Activated CD8-positive, alpha-beta memory T cell treated with anti-CD3 and anti-CD28 coated beads, Interleukin-2, amount 10 ng/mL, durations not matched to agents 7 days and 5 days (primary cell): ENCODE measurements around the gene INVS. TPM values are rescaled to one million over a fixed set of nuclear protein-coding genes. Genes with fewer than 3 reads are reported as not detected.
"Not testable (repeated sequence)": the region's sequence is repeated elsewhere in the genome, so short reads cannot be mapped to it uniquely, and the experiment has no call there.

Experiments used
- ATAC-seq: fragments of 150-1000 bp; cut with Tn5 transposase; one replicate; pipeline ENCODE4 v1.10.0; 2021; ENCODE audit warnings: moderate library complexity
- CTCF ChIA-PET: fragments of 350-600 bp; sonication (Branson Sonifier 250); formaldehyde crosslinking; loops from one replicate; lab custom pipeline; 2021; ENCODE audit warnings: antibody characterized with exemption; lab: Charles Lee
- DNase-seq: peaks from one replicate; pipeline ENCODE4 v3.0.0-alpha.2; 2020
- H3K27ac Mint-ChIP-seq: one replicate; pipeline ENCODE4 v1.8.0; 2021; ENCODE audit warnings: mild to moderate bottlenecking, mixed read lengths
- H3K27me3 Mint-ChIP-seq: one replicate; pipeline ENCODE4 v1.8.0; 2021; ENCODE audit warnings: mixed read lengths
- H3K36me3 Mint-ChIP-seq: one replicate; pipeline ENCODE4 v1.8.0; 2021; ENCODE audit warnings: mild to moderate bottlenecking, mixed read lengths
- H3K4me1 Mint-ChIP-seq: one replicate; pipeline ENCODE4 v1.8.0; 2021; ENCODE audit warnings: mixed read lengths
- H3K4me3 Mint-ChIP-seq: one replicate; pipeline ENCODE4 v1.8.0; 2021; ENCODE audit warnings: mild to moderate bottlenecking, moderate library complexity, mixed read lengths
- H3K9me3 Mint-ChIP-seq: one replicate; pipeline ENCODE4 v1.8.0; 2022; ENCODE audit warnings: low read depth, mixed read lengths
- total RNA-seq, 2 experiments: library from RNA; stranded (reverse); gene quantifications; one replicate each; pipeline ENCODE4 v1.2.3, GENCODE V29; 2021

Gene INVS
- total RNA-seq, 2 experiments from 2014 or later = 21.3 TPM

GRCh38 chr9:100111235-100111634 lies 12.2 kb downstream of the INVS start:
- no peak overlapping the region for H3K4me3 Mint-ChIP-seq
- no peaks in the 10 kb centered on the region for H3K27me3 Mint-ChIP-seq
- no peak overlapping the region for H3K27ac Mint-ChIP-seq
- ATAC-seq = no peak
- H3K36me3 Mint-ChIP-seq = peaks cover 12% of the 10 kb centered on the region
- DNase-seq = no peak
- CTCF ChIA-PET = no interaction called here
- H3K4me1 Mint-ChIP-seq = peaks cover 2% of the 10 kb centered on the region
- H3K9me3 Mint-ChIP-seq = no peaks in the 10 kb centered on the region

DNA sequence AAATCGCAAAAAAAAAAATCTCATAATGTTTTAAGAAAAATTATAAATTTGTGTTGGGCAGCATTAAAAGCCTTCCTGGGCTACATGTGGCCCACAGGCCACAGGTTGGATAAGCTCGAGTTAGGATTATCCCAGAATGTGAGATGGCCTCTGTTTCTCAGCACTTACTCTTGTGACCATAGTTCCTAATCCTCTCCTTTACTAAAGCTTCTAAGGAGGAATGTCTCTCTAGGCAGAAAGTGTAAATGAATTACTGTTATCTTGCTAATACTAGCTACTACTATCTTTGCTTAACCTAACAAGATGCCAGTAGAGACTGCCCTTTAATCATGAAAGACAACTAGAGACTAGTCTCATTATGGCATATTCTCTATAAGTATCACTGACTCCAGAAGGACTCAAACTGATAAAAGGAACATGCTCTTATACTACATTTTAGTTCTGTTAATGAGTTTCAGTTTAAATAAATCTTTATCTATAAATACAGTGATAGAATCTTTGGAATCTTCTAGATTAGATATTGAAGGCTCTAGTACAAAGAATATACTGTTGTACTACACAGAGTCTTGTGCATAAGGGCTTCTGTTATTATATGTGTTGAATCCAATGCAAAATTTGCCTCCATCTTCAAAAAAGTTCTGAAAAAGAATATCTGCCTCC lies 13.8 kb downstream of the INVS start:
- H3K36me3 Mint-ChIP-seq = peaks cover 12% of the 10 kb centered on the region
- H3K9me3 Mint-ChIP-seq = no peaks in the 10 kb centered on the region
- no peak overlapping the region for H3K4me3 Mint-ChIP-seq
- CTCF ChIA-PET = interaction anchor here (0.6 to 1.4 kb wide), 2 partner anchors 23 to 43 kb away, joined by 3 to 5 read pairs; no protein-coding TSS in a partner anchor
- no peak overlapping the region for H3K27ac Mint-ChIP-seq
- DNase-seq = no peak
- no peak for ATAC-seq
- H3K4me1 Mint-ChIP-seq = peaks cover 2% of the 10 kb centered on the region
- no peaks in the 10 kb centered on the region for H3K27me3 Mint-ChIP-seq

DNA sequence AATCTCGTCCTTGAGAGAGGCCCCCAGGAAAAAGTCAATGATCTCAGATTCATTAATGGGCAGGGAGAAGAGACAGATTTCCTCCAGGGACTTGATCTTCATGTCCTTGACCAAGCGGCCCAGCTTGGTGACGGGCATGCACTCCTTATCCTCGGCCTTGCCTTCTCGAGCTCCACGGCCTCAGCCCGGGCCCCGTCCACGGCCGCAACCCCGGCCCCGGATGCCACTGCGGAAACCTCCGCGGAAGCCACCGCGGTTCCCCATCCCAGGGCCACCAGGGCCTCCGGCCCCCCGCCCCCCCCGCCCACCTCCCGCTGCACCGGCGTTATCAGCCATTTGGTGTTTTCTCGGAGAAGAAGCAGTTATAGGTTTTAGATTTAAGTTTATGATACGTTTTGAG lies 18.3 kb downstream of the INVS start:
- H3K4me3 Mint-ChIP-seq = no peak overlapping the region
- CTCF ChIA-PET = no interaction called here
- no peaks in the 10 kb centered on the region for H3K9me3 Mint-ChIP-seq
- H3K4me1 Mint-ChIP-seq = peaks cover 9% of the 10 kb centered on the region
- peaks cover 19% of the 10 kb centered on the region for H3K36me3 Mint-ChIP-seq
- ATAC-seq (no peak), DNase-seq (no peak)
- no peak overlapping the region for H3K27ac Mint-ChIP-seq
- no peaks in the 10 kb centered on the region for H3K27me3 Mint-ChIP-seq

DNA sequence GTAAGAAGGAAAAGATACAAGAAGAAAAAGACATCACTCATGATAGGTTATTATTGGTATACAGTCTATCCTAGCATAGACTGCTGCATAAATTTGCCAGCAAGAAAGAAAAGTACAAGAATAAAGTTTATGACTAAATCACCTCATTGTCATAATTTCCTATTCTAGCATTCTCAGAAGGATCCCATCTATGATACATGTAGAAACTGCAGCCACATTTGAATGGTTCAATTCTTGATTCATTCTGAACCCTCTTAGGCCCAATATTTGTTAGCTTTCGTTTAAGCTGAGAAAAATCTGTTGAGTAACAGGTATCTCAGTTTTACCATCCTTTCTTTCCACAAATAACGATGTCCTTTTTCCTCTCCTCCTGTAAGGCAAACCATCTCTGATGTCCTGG lies 21.2 kb downstream of the INVS start:
- Mint-ChIP-seq H3K27me3 (no peaks in the 10 kb centered on the region), H3K4me1 (peaks cover 7% of the 10 kb centered on the region), H3K36me3 (peaks cover 15% of the 10 kb centered on the region), H3K27ac (no peak overlapping the region), H3K4me3 (no peak overlapping the region), H3K9me3 (no peaks in the 10 kb centered on the region)
- no peak for DNase-seq
- ATAC-seq = no peak
- CTCF ChIA-PET = no interaction called here

- no peak for ATAC-seq
- Mint-ChIP-seq H3K27me3 (no peaks in the 10 kb centered on the region), H3K4me3 (no peak overlapping the region), H3K36me3 (peaks cover 18% of the 10 kb centered on the region), H3K4me1 (peaks cover 4% of the 10 kb centered on the region), H3K27ac (no peak overlapping the region), H3K9me3 (no peaks in the 10 kb centered on the region)
- DNase-seq = no peak
- CTCF ChIA-PET = no interaction called here
These were observed 26.2 kb downstream of the INVS start for GRCh38 chr9:100125236-100125635.

GRCh38 chr9:100125910-100126309 lies 26.9 kb downstream of the INVS start:
- Mint-ChIP-seq H3K4me1 (no peaks in the 10 kb centered on the region), H3K27ac (no peak overlapping the region), H3K4me3 (no peak overlapping the region), H3K9me3 (no peaks in the 10 kb centered on the region), H3K36me3 (peaks cover 18% of the 10 kb centered on the region), H3K27me3 (no peaks in the 10 kb centered on the region)
- CTCF ChIA-PET = no interaction called here
- ATAC-seq (no peak), DNase-seq (no peak)

DNA sequence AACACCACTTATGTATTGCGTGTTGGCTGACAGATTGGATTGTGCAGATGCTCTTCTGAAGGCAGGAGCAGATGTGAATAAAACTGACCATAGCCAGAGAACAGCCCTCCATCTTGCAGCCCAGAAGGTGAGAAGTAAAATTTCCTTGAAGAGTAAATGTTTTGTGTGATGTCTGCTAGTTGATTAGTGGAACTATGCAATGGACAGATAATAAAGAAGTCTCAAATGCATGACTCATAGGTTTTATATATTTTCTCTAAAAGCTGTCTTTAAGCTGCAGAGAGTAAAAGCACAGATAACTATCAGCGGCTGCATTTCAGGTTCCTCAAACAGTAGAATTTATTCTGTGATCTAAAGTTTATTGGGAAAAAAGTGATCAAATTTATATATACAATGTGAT lies 27.4 kb downstream of the INVS start:
- Mint-ChIP-seq H3K9me3 (no peaks in the 10 kb centered on the region), H3K4me3 (no peak overlapping the region), H3K27me3 (no peaks in the 10 kb centered on the region), H3K4me1 (no peaks in the 10 kb centered on the region), H3K27ac (no peak overlapping the region), H3K36me3 (peaks cover 14% of the 10 kb centered on the region)
- CTCF ChIA-PET = no interaction called here
- DNase-seq (no peak), ATAC-seq (no peak)

GRCh38 chr9:100129772-100130171 lies 30.7 kb downstream of the INVS start:
- H3K9me3 Mint-ChIP-seq = no peaks in the 10 kb centered on the region
- no peak for ATAC-seq
- CTCF ChIA-PET = no interaction called here
- DNase-seq = no peak
- no peaks in the 10 kb centered on the region for H3K27me3 Mint-ChIP-seq
- no peak overlapping the region for H3K4me3 Mint-ChIP-seq
- peaks cover 20% of the 10 kb centered on the region for H3K36me3 Mint-ChIP-seq
- no peaks in the 10 kb centered on the region for H3K4me1 Mint-ChIP-seq
- H3K27ac Mint-ChIP-seq = no peak overlapping the region

GRCh38 chr9:100131216-100131615 lies 32.2 kb downstream of the INVS start:
- Mint-ChIP-seq H3K9me3 (no peaks in the 10 kb centered on the region), H3K4me1 (no peaks in the 10 kb centered on the region), H3K36me3 (peaks cover 18% of the 10 kb centered on the region), H3K27me3 (no peaks in the 10 kb centered on the region), H3K27ac (no peak overlapping the region), H3K4me3 (no peak overlapping the region)
- CTCF ChIA-PET = interaction anchor here (0.7 kb wide), 1 partner anchor 9 kb away, joined by 4 read pairs; no protein-coding TSS in a partner anchor
- ATAC-seq (no peak), DNase-seq (no peak)

DNA sequence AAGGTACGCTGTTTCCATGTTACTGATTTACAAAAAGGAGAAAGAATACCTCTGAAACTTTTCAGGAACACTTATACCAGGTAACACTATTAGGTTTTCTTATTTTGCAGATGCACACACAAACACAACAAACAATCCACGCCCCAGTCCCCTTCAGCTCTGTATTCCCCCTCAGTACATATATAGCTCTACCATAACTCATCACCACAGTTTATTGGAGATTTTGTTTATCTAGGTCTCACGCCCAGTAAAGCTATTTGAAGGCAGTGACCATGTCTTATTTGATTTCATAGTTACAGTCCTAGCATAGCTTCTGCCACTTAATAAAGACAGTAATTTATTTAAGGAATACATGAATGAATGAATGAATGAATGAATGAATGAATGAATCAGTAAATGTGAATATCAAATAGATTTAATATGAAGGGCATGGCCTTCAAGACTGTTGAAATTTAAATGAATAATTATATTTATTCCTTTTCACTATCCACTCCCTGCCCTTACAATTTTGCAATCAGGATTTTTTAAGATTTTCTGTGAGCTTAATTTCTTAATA lies 32.9 kb downstream of the INVS start:
- no peak overlapping the region for H3K27ac Mint-ChIP-seq
- H3K4me1 Mint-ChIP-seq = no peaks in the 10 kb centered on the region
- CTCF ChIA-PET = interaction anchor here (0.7 kb wide), 1 partner anchor 10 kb away, joined by 4 read pairs; no protein-coding TSS in a partner anchor
- H3K4me3 Mint-ChIP-seq = no peak overlapping the region
- no peaks in the 10 kb centered on the region for H3K9me3 Mint-ChIP-seq
- no peaks in the 10 kb centered on the region for H3K27me3 Mint-ChIP-seq
- no peak for ATAC-seq
- peaks cover 16% of the 10 kb centered on the region for H3K36me3 Mint-ChIP-seq
- no peak for DNase-seq

DNA sequence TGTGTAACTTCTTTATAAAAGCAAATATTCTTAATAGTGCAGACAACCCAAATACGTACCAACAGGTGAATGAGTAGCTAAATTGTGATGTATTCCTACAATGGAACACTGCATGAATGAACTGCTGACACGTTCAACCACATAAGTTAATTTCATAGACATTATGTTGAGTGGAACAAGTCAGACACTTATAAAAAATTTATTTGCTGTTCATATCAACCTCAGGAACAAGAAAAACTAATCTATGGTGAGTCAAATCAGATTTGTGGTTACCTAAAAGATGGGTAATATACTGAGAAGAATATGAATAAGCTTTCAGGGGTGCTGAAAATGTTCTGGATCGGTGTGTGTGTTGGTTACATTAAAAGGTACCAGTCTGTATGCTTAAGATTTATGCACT lies 35.7 kb downstream of the INVS start:
- Mint-ChIP-seq H3K4me1 (no peaks in the 10 kb centered on the region), H3K4me3 (no peak overlapping the region), H3K9me3 (no peaks in the 10 kb centered on the region), H3K36me3 (peaks cover 11% of the 10 kb centered on the region), H3K27me3 (no peaks in the 10 kb centered on the region), H3K27ac (no peak overlapping the region)
- CTCF ChIA-PET = no interaction called here
- DNase-seq = no peak
- ATAC-seq = no peak

DNA sequence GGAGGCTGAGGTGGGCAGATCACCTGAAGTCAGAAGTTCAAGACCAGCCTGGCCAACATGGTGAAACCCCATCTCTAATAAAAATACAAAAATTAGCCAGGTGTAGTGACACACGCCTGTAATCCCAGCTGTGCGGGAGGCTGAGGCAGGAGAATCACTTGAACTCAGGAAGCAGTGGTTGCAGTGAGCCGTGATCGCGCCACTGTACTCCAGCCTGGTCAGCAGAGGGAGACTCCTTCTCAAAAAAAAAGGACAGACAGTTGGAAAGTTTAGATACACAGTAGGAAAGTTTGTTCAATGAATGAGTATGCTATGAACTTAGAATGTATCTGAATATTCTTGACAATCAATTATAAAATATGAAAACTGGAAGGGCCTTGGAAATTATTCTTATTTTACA lies 37.8 kb downstream of the INVS start:
- DNase-seq, H3K9me3 Mint-ChIP-seq, H3K27ac Mint-ChIP-seq, H3K4me3 Mint-ChIP-seq, CTCF ChIA-PET, H3K4me1 Mint-ChIP-seq, ATAC-seq, H3K27me3 Mint-ChIP-seq: not testable (repeated sequence)
- H3K36me3 Mint-ChIP-seq = peaks cover 11% of the 10 kb centered on the region

DNA sequence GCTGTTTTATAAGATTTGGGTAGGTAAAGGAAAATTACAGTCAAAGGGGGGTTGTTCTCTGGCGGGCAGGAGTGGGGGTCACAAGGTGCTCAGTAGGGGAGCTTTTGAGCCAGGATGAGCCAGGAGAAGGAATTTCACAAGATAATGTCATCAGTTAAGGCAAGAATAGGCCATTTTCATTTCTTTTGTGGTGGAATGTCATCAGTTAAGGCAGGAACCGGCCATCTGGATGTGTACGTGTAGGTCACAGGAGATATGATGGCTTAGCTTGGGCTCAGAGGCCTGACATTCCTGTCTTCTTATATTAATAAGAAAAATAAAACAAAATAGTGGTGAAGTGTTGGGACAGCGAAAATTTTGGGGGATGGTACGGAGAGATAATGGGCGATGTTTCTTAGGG lies 41.3 kb downstream of the INVS start:
- CTCF ChIA-PET, H3K36me3 Mint-ChIP-seq, H3K4me1 Mint-ChIP-seq, H3K27ac Mint-ChIP-seq, H3K9me3 Mint-ChIP-seq, ATAC-seq, DNase-seq, H3K4me3 Mint-ChIP-seq, H3K27me3 Mint-ChIP-seq: not testable (repeated sequence)

DNA sequence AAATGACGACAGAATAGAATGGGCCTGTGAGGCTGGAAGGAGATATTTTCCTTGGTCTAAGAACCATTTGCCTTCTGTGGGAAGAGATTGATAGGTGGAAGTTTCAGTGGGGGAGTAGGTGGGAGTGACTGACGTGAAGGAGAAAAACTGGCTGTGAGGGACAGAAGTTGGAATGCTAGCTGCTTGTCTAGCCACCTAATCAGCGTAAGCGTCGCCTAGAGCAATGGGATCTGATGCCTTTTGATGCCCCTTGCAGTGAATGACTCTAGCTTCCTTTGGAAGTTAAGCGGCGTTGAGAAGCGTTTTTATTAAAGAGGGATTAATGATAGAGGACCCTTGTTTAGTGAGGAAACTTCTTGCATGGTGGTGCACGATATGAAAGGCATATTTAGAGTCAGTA lies 42.8 kb downstream of the INVS start:
- ATAC-seq, H3K9me3 Mint-ChIP-seq, H3K4me3 Mint-ChIP-seq, DNase-seq, H3K27me3 Mint-ChIP-seq, H3K27ac Mint-ChIP-seq, H3K4me1 Mint-ChIP-seq, H3K36me3 Mint-ChIP-seq, CTCF ChIA-PET: not testable (repeated sequence)
